Activated T-cell treated with anti-CD3 and anti-CD28 coated beads, Interleukin-2, amount 50 U/mL, for 72 hours (primary cell): ENCODE measurements around the gene GRAMD4. TPM values are rescaled to one million over a fixed set of nuclear protein-coding genes. Genes with fewer than 3 reads are reported as not detected.

ENCODE experiments used
- ATAC-seq, 2 donors: fragments of 150-1000 bp; cut with Tn5 transposase; replicated peaks in 1 of 2; 2 replicates each; pipeline ENCODE4 v1.10.0; 2021; ENCODE audit warnings: moderate library complexity in 2 of 2, mild to moderate bottlenecking in 1 of 2
- DNase-seq, 2 donors: peaks; one replicate each; pipeline ENCODE4 v3.0.0; 2021 to 2022; ENCODE audit warnings: mixed read lengths in 1 of 2
- H3K27ac Mint-ChIP-seq: one replicate; pipeline ENCODE4 v1.8.0; 2022; ENCODE audit warnings: mild to moderate bottlenecking, moderate library complexity, mixed read lengths
- H3K27me3 Mint-ChIP-seq: one replicate; pipeline ENCODE4 v1.8.0; 2022; ENCODE audit warnings: low read depth, mixed read lengths
- H3K36me3 Mint-ChIP-seq, 2 donors: one replicate each; pipeline ENCODE4 v1.8.0; 2022; ENCODE audit warnings: mixed read lengths in 2 of 2, mild to moderate bottlenecking in 1 of 2; ENCODE audit not compliant: insufficient read depth in 2 of 2
- H3K4me1 Mint-ChIP-seq: one replicate; pipeline ENCODE4 v1.8.0; 2022; ENCODE audit warnings: low read depth, mixed read lengths
- H3K4me3 Mint-ChIP-seq, 2 donors: one replicate each; pipeline ENCODE4 v1.8.0; 2022; ENCODE audit warnings: mild to moderate bottlenecking in 2 of 2, mixed read lengths in 2 of 2, moderate library complexity in 2 of 2
- H3K9me3 Mint-ChIP-seq, 2 donors: one replicate each; pipeline ENCODE4 v1.8.0; 2022; ENCODE audit warnings: mixed read lengths in 2 of 2
- total RNA-seq, 2 donors: library from RNA; stranded (reverse); gene quantifications; one replicate each; pipeline ENCODE4 v1.2.3, GENCODE V29; 2022

GRAMD4 gene
- total RNA-seq, 2 donors from 2014 or later = 42.8 to 53.5 TPM

GRCh38 chr22:46649141-46650077 is 29.2 kb downstream of the GRAMD4 start:
- Mint-ChIP-seq H3K4me1 (peaks cover 28% of the 10 kb centered on the region), H3K9me3 (peaks cover 4 to 5% of the 10 kb centered on the region in 2 donors), H3K4me3 (no peak overlapping the region), H3K36me3 (no peaks in the 10 kb centered on the region), H3K27ac (no peak overlapping the region), H3K27me3 (no peaks in the 10 kb centered on the region)
- ATAC-seq = no peak
- no peak for DNase-seq

GRCh38 chr22:46650078-46650810 is 30.1 kb downstream of the GRAMD4 start:
- ATAC-seq (no peak), DNase-seq (no peak)
- no peaks in the 10 kb centered on the region for H3K27me3 Mint-ChIP-seq
- no peak overlapping the region for H3K27ac Mint-ChIP-seq
- H3K36me3 Mint-ChIP-seq = no peaks in the 10 kb centered on the region
- no peak overlapping the region for H3K4me3 Mint-ChIP-seq
- H3K9me3 Mint-ChIP-seq = peaks cover 4 to 5% of the 10 kb centered on the region in 2 donors
- H3K4me1 Mint-ChIP-seq = peaks cover 32% of the 10 kb centered on the region

- H3K36me3 Mint-ChIP-seq = no peaks in the 10 kb centered on the region
- ATAC-seq = no peak
- H3K9me3 Mint-ChIP-seq = peaks cover 4 to 5% of the 10 kb centered on the region in 2 donors
- DNase-seq = no peak
- no peaks in the 10 kb centered on the region for H3K27me3 Mint-ChIP-seq
- no peak overlapping the region for H3K27ac Mint-ChIP-seq
- peaks cover 32% of the 10 kb centered on the region for H3K4me1 Mint-ChIP-seq
- H3K4me3 Mint-ChIP-seq = no peak overlapping the region
Observed at GRCh38 chr22:46651316-46651715, 31.1 kb downstream of the GRAMD4 start.

GRCh38 chr22:46652081-46652846 is 32.1 kb downstream of the GRAMD4 start:
- peak in 1 of 2 donors; percentile 29 for ATAC-seq
- Mint-ChIP-seq H3K4me1 (peaks cover 32% of the 10 kb centered on the region), H3K36me3 (no peaks in the 10 kb centered on the region), H3K9me3 (peaks cover 4 to 5% of the 10 kb centered on the region in 2 donors), H3K27me3 (no peaks in the 10 kb centered on the region), H3K4me3 (peak overlapping the region in 1 of 2 donors; percentile 35), H3K27ac (peak overlapping the region; percentile 14)
- no peak for DNase-seq

GRCh38 chr22:46652847-46653331 is 32.7 kb downstream of the GRAMD4 start:
- no peak for ATAC-seq
- no peak for DNase-seq
- H3K27me3 Mint-ChIP-seq = no peaks in the 10 kb centered on the region
- no peak overlapping the region for H3K27ac Mint-ChIP-seq
- no peaks in the 10 kb centered on the region for H3K36me3 Mint-ChIP-seq
- peak overlapping the region in 1 of 2 donors; percentile 35 for H3K4me3 Mint-ChIP-seq
- peaks cover 32% of the 10 kb centered on the region for H3K4me1 Mint-ChIP-seq
- peaks cover 4% of the 10 kb centered on the region in 2 donors for H3K9me3 Mint-ChIP-seq

GRCh38 chr22:46653596-46653995 is 33.4 kb downstream of the GRAMD4 start:
- H3K27me3 Mint-ChIP-seq = no peaks in the 10 kb centered on the region
- H3K36me3 Mint-ChIP-seq = no peaks in the 10 kb centered on the region
- ATAC-seq (peak; percentile 56 to 75), DNase-seq (peak; percentile 26 to 27)
- H3K27ac Mint-ChIP-seq = no peak overlapping the region
- H3K9me3 Mint-ChIP-seq = no peaks in the 10 kb centered on the region
- H3K4me3 Mint-ChIP-seq = peak overlapping the region in 1 of 2 donors; percentile 50
- H3K4me1 Mint-ChIP-seq = peaks cover 32% of the 10 kb centered on the region

GRCh38 chr22:46654426-46654825 is 34.2 kb downstream of the GRAMD4 start:
- H3K4me3 Mint-ChIP-seq = no peak overlapping the region
- H3K27ac Mint-ChIP-seq = no peak overlapping the region
- ATAC-seq (no peak), DNase-seq (no peak)
- H3K4me1 Mint-ChIP-seq = peaks cover 32% of the 10 kb centered on the region
- H3K9me3 Mint-ChIP-seq = no peaks in the 10 kb centered on the region
- no peaks in the 10 kb centered on the region for H3K36me3 Mint-ChIP-seq
- H3K27me3 Mint-ChIP-seq = no peaks in the 10 kb centered on the region

GRCh38 chr22:46654927-46655595 is 34.9 kb downstream of the GRAMD4 start:
- Mint-ChIP-seq H3K36me3 (no peaks in the 10 kb centered on the region), H3K4me3 (no peak overlapping the region), H3K27me3 (no peaks in the 10 kb centered on the region), H3K4me1 (peaks cover 35% of the 10 kb centered on the region), H3K27ac (no peak overlapping the region), H3K9me3 (no peaks in the 10 kb centered on the region)
- no peak for ATAC-seq
- no peak for DNase-seq

- DNase-seq = no peak
- Mint-ChIP-seq H3K27ac (no peak overlapping the region), H3K4me3 (no peak overlapping the region), H3K36me3 (no peaks in the 10 kb centered on the region), H3K4me1 (peaks cover 45% of the 10 kb centered on the region), H3K9me3 (no peaks in the 10 kb centered on the region), H3K27me3 (no peaks in the 10 kb centered on the region)
- ATAC-seq = no peak
Observed at GRCh38 chr22:46655861-46656608, 35.8 kb downstream of the GRAMD4 start.

GRCh38 chr22:46656856-46657654 is 36.9 kb downstream of the GRAMD4 start:
- Mint-ChIP-seq H3K27me3 (no peaks in the 10 kb centered on the region), H3K36me3 (no peaks in the 10 kb centered on the region), H3K27ac (no peak overlapping the region), H3K4me3 (no peak overlapping the region), H3K4me1 (peaks cover 45% of the 10 kb centered on the region), H3K9me3 (no peaks in the 10 kb centered on the region)
- DNase-seq (no peak), ATAC-seq (no peak)

- no peak overlapping the region for H3K4me3 Mint-ChIP-seq
- no peaks in the 10 kb centered on the region for H3K36me3 Mint-ChIP-seq
- H3K9me3 Mint-ChIP-seq = no peaks in the 10 kb centered on the region
- no peak for ATAC-seq
- no peak overlapping the region for H3K27ac Mint-ChIP-seq
- peaks cover 41% of the 10 kb centered on the region for H3K4me1 Mint-ChIP-seq
- no peaks in the 10 kb centered on the region for H3K27me3 Mint-ChIP-seq
- no peak for DNase-seq
Observed at GRCh38 chr22:46657655-46657953, 37.4 kb downstream of the GRAMD4 start.
